Measurements from ENCODE around the gene RGS11.

GRCh38 chr16:290015-290680, 14.4 kb upstream of the RGS11 start:
- TF ChIP-seq, protein P1, sequence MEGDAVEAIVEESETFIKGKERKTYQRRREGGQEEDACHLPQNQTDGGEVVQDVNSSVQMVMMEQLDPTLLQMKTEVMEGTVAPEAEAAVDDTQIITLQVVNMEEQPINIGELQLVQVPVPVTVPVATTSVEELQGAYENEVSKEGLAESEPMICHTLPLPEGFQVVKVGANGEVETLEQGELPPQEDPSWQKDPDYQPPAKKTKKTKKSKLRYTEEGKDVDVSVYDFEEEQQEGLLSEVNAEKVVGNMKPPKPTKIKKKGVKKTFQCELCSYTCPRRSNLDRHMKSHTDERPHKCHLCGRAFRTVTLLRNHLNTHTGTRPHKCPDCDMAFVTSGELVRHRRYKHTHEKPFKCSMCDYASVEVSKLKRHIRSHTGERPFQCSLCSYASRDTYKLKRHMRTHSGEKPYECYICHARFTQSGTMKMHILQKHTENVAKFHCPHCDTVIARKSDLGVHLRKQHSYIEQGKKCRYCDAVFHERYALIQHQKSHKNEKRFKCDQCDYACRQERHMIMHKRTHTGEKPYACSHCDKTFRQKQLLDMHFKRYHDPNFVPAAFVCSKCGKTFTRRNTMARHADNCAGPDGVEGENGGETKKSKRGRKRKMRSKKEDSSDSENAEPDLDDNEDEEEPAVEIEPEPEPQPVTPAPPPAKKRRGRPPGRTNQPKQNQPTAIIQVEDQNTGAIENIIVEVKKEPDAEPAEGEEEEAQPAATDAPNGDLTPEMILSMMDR (conservative IDR thresholded peaks at IDR 0.05 in 1 of 2, IDR thresholded peaks at IDR 0.05 in 1 of 2; ENCODE audit: low read depth in 1 of 2, low read length in 2 of 2): no peak
- no peak for TF ChIP-seq EZH2 (IDR thresholded peaks at IDR 0.05; ENCODE audit: low read length, missing control alignments)
